Activated T-helper 2 cell treated with anti-CD3 and anti-CD28 coated beads, Interferon-gamma antibody, Interleukin-2, Interleukin-4, amounts not matched to agents 10 μg/mL and 5 μg/mL and 100 μg/mL, durations not matched to agents 14 hours and 24 hours and 36 hours (primary cell): ENCODE measurements around the gene IL34. TPM values are rescaled to one million over a fixed set of nuclear protein-coding genes. Genes with fewer than 3 reads are reported as not detected.
A peak's percentile ranks its signal among the peaks of the same experiment; 100 is the strongest.
"Not testable (repeated sequence)": the region's sequence is repeated elsewhere in the genome, so short reads cannot be mapped to it uniquely, and the experiment has no call there.

ENCODE experiments used
- DNase-seq: peaks from one replicate; pipeline ENCODE4 v3.0.0; 2021; ENCODE audit warnings: low spot score
- H3K27ac Mint-ChIP-seq: one replicate; pipeline ENCODE4 v1.8.0; 2021; ENCODE audit warnings: mixed read lengths
- H3K27me3 Mint-ChIP-seq: one replicate; pipeline ENCODE4 v1.8.0; 2021; ENCODE audit warnings: low read depth, mixed read lengths
- H3K36me3 Mint-ChIP-seq: one replicate; pipeline ENCODE4 v1.8.0; 2021; ENCODE audit warnings: low read depth, mixed read lengths
- H3K4me1 Mint-ChIP-seq: one replicate; pipeline ENCODE4 v1.8.0; 2021; ENCODE audit warnings: low read depth, mixed read lengths
- H3K4me3 Mint-ChIP-seq: one replicate; pipeline ENCODE4 v1.8.0; 2021; ENCODE audit warnings: low read depth, mild to moderate bottlenecking, moderate library complexity, mixed read lengths
- H3K9me3 Mint-ChIP-seq: one replicate; pipeline ENCODE4 v1.8.0; 2021; ENCODE audit warnings: mixed read lengths
- intact Hi-C: fragments of 100-400 bp; cut with micrococcal nuclease; formaldehyde crosslinking; loops from one replicate; pipeline ENCODE4 v1.15.1; 2023
- total RNA-seq: library from RNA; stranded (reverse); gene quantifications from 2 replicates; pipeline ENCODE4 v1.2.3, GENCODE V29; 2022

The IL34 gene
- total RNA-seq, 1 donor from 2014 or later, result not detected

- Mint-ChIP-seq H3K9me3 (no peaks in the 10 kb centered on the region), H3K4me1 (no peaks in the 10 kb centered on the region), H3K27ac (no peak overlapping the region), H3K36me3 (no peaks in the 10 kb centered on the region), H3K27me3 (peaks cover 7% of the 10 kb centered on the region), H3K4me3 (no peak overlapping the region)
- intact Hi-C loops, result no loop called here
- DNase-seq, result no peak
Measured at GRCh38 chr16:70642633-70643032, 3.7 kb upstream of the IL34 start.

GRCh38 chr16:70643264-70643663 is 3.1 kb upstream of the IL34 start:
- H3K4me3 Mint-ChIP-seq, H3K27ac Mint-ChIP-seq, H3K9me3 Mint-ChIP-seq, H3K27me3 Mint-ChIP-seq, DNase-seq, H3K36me3 Mint-ChIP-seq, intact Hi-C loops, H3K4me1 Mint-ChIP-seq: not testable (repeated sequence)

GRCh38 chr16:70644763-70645597 is 1.4 kb upstream of the IL34 start:
- Mint-ChIP-seq H3K4me1 (no peaks in the 10 kb centered on the region), H3K9me3 (no peaks in the 10 kb centered on the region), H3K27me3 (peaks cover 7% of the 10 kb centered on the region), H3K4me3 (no peak overlapping the region), H3K36me3 (no peaks in the 10 kb centered on the region), H3K27ac (no peak overlapping the region)
- intact Hi-C loops, result no loop called here
- DNase-seq, result no peak

- H3K27me3 Mint-ChIP-seq, result peaks cover under 1% of the 10 kb centered on the region
- no peaks in the 10 kb centered on the region for H3K4me1 Mint-ChIP-seq
- H3K4me3 Mint-ChIP-seq, result no peak overlapping the region
- intact Hi-C loops, result no loop called here
- H3K36me3 Mint-ChIP-seq, result no peaks in the 10 kb centered on the region
- H3K27ac Mint-ChIP-seq, result no peak overlapping the region
- H3K9me3 Mint-ChIP-seq, result no peaks in the 10 kb centered on the region
- DNase-seq, result no peak
Measured at GRCh38 chr16:70647441-70648359, 1.3 kb downstream of the IL34 start.

- DNase-seq, result no peak
- H3K4me1 Mint-ChIP-seq, result peaks cover under 1% of the 10 kb centered on the region
- no peak overlapping the region for H3K27ac Mint-ChIP-seq
Measured at GRCh38 chr16:70648606-70649005, 2.2 kb downstream of the IL34 start.

GRCh38 chr16:70649300-70649699 is 2.9 kb downstream of the IL34 start:
- intact Hi-C loops, result no loop called here
- Mint-ChIP-seq H3K36me3 (no peaks in the 10 kb centered on the region), H3K4me3 (no peak overlapping the region), H3K4me1 (peaks cover 5% of the 10 kb centered on the region), H3K9me3 (no peaks in the 10 kb centered on the region), H3K27ac (no peak overlapping the region), H3K27me3 (peaks cover 1% of the 10 kb centered on the region)
- DNase-seq, result no peak

More at GRCh38 chr16:70648606-70649005, 2.2 kb downstream of the IL34 start:
- H3K4me3 Mint-ChIP-seq, result no peak overlapping the region
- H3K27me3 Mint-ChIP-seq, result no peaks in the 10 kb centered on the region
- H3K9me3 Mint-ChIP-seq, result no peaks in the 10 kb centered on the region
- H3K36me3 Mint-ChIP-seq, result no peaks in the 10 kb centered on the region
- intact Hi-C loops, result no loop called here

GRCh38 chr16:70650216-70650615 is 3.9 kb downstream of the IL34 start:
- Mint-ChIP-seq H3K36me3 (no peaks in the 10 kb centered on the region), H3K4me1 (peaks cover 5% of the 10 kb centered on the region), H3K4me3 (no peak overlapping the region), H3K9me3 (no peaks in the 10 kb centered on the region), H3K27me3 (peaks cover 1% of the 10 kb centered on the region), H3K27ac (no peak overlapping the region)
- intact Hi-C loops, result loop anchor here (5.0 kb wide), 2 partner anchors 73 to 268 kb away; no protein-coding TSS in a partner anchor
- DNase-seq, result no peak

GRCh38 chr16:70651524-70651923 is 5.2 kb downstream of the IL34 start:
- intact Hi-C loops, result loop anchor here (5.0 kb wide), 2 partner anchors 74 to 269 kb away; no protein-coding TSS in a partner anchor
- H3K27me3 Mint-ChIP-seq, result peaks cover 1% of the 10 kb centered on the region
- no peak overlapping the region for H3K4me3 Mint-ChIP-seq
- peaks cover 5% of the 10 kb centered on the region for H3K4me1 Mint-ChIP-seq
- no peak overlapping the region for H3K27ac Mint-ChIP-seq
- no peaks in the 10 kb centered on the region for H3K36me3 Mint-ChIP-seq
- H3K9me3 Mint-ChIP-seq, result no peaks in the 10 kb centered on the region
- no peak for DNase-seq

- DNase-seq, result no peak
- Mint-ChIP-seq H3K4me1 (peaks cover 5% of the 10 kb centered on the region), H3K27ac (no peak overlapping the region), H3K36me3 (no peaks in the 10 kb centered on the region), H3K27me3 (peaks cover 1% of the 10 kb centered on the region), H3K4me3 (no peak overlapping the region), H3K9me3 (no peaks in the 10 kb centered on the region)
- intact Hi-C loops, result loop anchor here (5.0 kb wide), 2 partner anchors 75 to 270 kb away; no protein-coding TSS in a partner anchor
Measured at GRCh38 chr16:70652322-70652721, 6.0 kb downstream of the IL34 start.

- intact Hi-C loops, result loop anchor here (5.0 kb wide), 2 partner anchors 76 to 271 kb away; no protein-coding TSS in a partner anchor
- no peak overlapping the region for H3K4me3 Mint-ChIP-seq
Measured at GRCh38 chr16:70653406-70653805, 7.0 kb downstream of the IL34 start.

GRCh38 chr16:70653809-70654771 is 7.7 kb downstream of the IL34 start:
- H3K27me3 Mint-ChIP-seq, result peaks cover 1% of the 10 kb centered on the region
- no peaks in the 10 kb centered on the region for H3K36me3 Mint-ChIP-seq
- DNase-seq, result peak; percentile 74
- peaks cover 5% of the 10 kb centered on the region for H3K4me1 Mint-ChIP-seq
- no peaks in the 10 kb centered on the region for H3K9me3 Mint-ChIP-seq
- H3K27ac Mint-ChIP-seq, result no peak overlapping the region
- intact Hi-C loops, result loop anchor here (5.0 kb wide), 2 partner anchors 77 to 272 kb away; no protein-coding TSS in a partner anchor
- peak overlapping the region; percentile 44 for H3K4me3 Mint-ChIP-seq

More at GRCh38 chr16:70653406-70653805, 7.0 kb downstream of the IL34 start:
- no peaks in the 10 kb centered on the region for H3K36me3 Mint-ChIP-seq
- H3K4me1 Mint-ChIP-seq, result peaks cover 5% of the 10 kb centered on the region
- H3K27ac Mint-ChIP-seq, result no peak overlapping the region
- no peaks in the 10 kb centered on the region for H3K9me3 Mint-ChIP-seq
- H3K27me3 Mint-ChIP-seq, result peaks cover 1% of the 10 kb centered on the region
- no peak for DNase-seq
